RWPE1 (cell line): Measurements from ENCODE around the gene SHH.

Experiments used
- CTCF ChIA-PET: fragments of 350-600 bp; sonication (Branson Sonifier 250); formaldehyde crosslinking; extraction: SDS; loops from one replicate; lab custom pipeline; 2021; lab: Yijun Ruan, JAX
- POLR2A ChIA-PET: fragments of 400-600 bp; formaldehyde crosslinking; extraction: SDS; loops from one replicate; lab custom pipeline; 2020; ENCODE audit warnings: antibody characterized with exemption; ENCODE audit not compliant: low non-redundant PET; lab: Yijun Ruan, JAX
- DNase-seq: peaks from one replicate; pipeline ENCODE4 v3.0.0; 2012; ENCODE audit warnings: low spot score
- H3K27ac ChIP-seq: fragments of 450-650 bp; 2 replicates; pipeline ENCODE4 v1.5.1; 2017
- TF ChIP-seq, protein P1 (sequence below): fragments of 450-650 bp; conservative IDR thresholded peaks from 2 replicates; pipeline ENCODE4 v1.5.1; 2017; ENCODE audit warnings: low read depth, mild to moderate bottlenecking

The SHH gene

DNA sequence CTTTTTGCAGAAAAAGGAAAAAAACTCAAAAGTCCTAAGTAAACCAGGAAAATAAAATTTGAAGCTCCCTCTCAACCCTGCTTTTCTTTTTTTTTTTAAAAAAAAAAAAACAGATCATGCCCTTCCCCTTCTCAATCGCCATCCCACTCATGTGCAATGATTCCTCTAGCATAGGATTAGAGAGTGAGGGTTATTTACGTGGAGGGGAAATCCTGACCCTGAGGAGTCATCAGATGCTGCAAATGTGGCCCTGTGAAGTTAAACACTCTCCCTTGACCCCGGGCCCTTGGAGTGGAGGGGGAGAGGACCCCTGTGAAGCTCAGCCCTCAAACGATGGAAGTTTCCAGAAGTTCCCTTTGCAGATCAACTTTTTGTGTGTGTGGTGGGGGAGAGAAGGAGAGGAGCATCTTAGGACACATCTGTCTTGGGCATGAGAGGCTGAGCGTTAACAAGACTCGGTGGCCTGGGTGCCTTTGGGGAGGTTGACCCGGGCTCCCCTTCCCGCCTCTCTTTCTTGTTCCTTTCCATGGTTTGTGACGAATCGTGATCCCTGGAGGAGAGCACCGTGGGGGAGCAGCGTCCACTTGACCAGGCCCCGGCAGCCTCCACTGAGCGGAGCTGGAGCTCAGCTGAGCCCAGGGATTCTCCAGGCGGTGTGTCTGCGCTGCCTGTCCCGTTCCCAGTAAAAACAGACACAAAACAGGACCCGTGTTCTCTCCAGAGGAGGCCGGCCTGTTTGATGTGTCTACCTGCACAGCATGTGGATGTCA is 1.5 kb upstream of the SHH start:
- POLR2A ChIA-PET = no interaction called here
- no peak overlapping the region for H3K27ac ChIP-seq
- no peak for DNase-seq
- CTCF ChIA-PET = no interaction called here
- TF ChIP-seq, protein P1, sequence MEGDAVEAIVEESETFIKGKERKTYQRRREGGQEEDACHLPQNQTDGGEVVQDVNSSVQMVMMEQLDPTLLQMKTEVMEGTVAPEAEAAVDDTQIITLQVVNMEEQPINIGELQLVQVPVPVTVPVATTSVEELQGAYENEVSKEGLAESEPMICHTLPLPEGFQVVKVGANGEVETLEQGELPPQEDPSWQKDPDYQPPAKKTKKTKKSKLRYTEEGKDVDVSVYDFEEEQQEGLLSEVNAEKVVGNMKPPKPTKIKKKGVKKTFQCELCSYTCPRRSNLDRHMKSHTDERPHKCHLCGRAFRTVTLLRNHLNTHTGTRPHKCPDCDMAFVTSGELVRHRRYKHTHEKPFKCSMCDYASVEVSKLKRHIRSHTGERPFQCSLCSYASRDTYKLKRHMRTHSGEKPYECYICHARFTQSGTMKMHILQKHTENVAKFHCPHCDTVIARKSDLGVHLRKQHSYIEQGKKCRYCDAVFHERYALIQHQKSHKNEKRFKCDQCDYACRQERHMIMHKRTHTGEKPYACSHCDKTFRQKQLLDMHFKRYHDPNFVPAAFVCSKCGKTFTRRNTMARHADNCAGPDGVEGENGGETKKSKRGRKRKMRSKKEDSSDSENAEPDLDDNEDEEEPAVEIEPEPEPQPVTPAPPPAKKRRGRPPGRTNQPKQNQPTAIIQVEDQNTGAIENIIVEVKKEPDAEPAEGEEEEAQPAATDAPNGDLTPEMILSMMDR = no peak

GRCh38 chr7:155813125-155813524 is 862 bp upstream of the SHH start:
- ChIA-PET POLR2A (no interaction called here), CTCF (interaction anchor here (0.6 kb wide), 1 partner anchor 1460 kb away, joined by 3 read pairs; no protein-coding TSS in a partner anchor)
- TF ChIP-seq, protein P1 = no peak
- no peak for DNase-seq
- no peak overlapping the region for H3K27ac ChIP-seq

DNA sequence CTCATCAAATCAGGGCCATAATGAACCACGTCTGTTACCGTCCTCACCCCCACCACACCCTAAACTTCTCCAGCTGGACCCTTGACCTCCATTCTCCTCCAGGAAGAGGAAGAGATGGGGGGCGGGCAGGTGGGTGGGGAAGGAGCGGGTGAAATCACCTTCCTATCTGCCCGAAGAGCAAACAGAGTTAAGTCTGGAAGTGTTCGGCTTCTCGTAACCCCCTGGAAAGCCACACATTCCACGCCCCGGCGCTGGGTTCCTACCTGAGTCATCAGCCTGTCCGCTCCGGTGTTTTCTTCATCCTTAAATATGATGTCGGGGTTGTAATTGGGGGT is 736 bp downstream of the SHH start:
- TF ChIP-seq, protein P1 = no peak
- ChIA-PET CTCF (no interaction called here), POLR2A (no interaction called here)
- H3K27ac ChIP-seq = no peak overlapping the region
- DNase-seq = no peak

GRCh38 chr7:155810770-155811559 is 1.3 kb downstream of the SHH start:
- POLR2A ChIA-PET = no interaction called here

DNA sequence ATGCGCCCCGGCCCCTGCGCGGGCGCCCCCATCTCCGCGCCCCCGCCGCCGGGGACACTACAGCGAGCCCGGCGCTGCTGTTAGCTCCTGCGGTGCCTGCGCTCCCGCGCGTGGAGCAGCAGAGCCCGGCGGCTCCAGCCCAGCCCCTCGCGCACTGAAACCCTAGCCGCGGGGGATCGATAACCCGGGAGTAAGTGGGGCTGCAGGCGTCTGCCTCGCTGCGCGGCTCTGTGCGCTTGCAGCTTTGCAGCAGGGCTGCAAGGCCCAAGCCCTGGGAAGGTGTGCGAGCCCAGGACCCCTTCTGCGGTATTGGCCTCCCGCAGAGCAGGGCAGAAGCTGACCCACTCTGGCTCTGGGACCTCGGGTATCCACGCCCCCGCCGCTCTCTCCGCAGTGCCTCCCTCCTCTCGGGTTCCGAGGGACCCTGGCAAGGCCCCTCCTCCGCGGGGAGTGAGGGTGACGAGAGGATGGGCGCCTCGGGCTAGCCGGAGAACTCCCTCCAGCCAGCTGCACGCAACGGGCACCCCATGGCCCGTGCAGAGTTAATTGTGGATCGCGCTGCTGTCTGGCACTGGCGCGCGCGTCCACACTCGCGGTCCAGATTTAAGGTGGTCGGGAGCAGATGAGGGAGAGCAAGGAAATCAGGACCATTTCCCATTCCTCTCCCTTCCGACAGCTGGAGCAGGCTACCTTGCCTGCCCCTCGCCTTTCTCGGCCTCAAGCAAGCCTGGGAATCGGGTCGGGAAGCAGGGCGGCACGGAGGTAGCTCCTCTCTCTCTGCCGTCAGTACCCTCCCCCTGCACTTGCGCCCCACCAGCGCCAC is 2.1 kb downstream of the SHH start:
- ChIA-PET POLR2A (no interaction called here), CTCF (interaction anchor here (0.7 kb wide), 1 partner anchor 1224 kb away, joined by 3 read pairs; no protein-coding TSS in a partner anchor)
- H3K27ac ChIP-seq = no peak overlapping the region
- TF ChIP-seq, protein P1 = no peak
- no peak for DNase-seq

More at GRCh38 chr7:155810770-155811559, 1.3 kb downstream of the SHH start:
- TF ChIP-seq, protein P1 = no peak
- CTCF ChIA-PET = interaction anchor here (0.5 to 0.7 kb wide), 2 partner anchors 517 to 1223 kb away, joined by 3 read pairs; no protein-coding TSS in a partner anchor
- no peak overlapping the region for H3K27ac ChIP-seq
- DNase-seq = no peak
